ENCODE measurements around the gene OGDH. TPM values are rescaled to one million over a fixed set of nuclear protein-coding genes. Genes with fewer than 3 reads are reported as not detected.

The OGDH gene
- total and polyA plus RNA-seq, 4 donors, result 39.0 to 142 (median 59.9) TPM

DNA sequence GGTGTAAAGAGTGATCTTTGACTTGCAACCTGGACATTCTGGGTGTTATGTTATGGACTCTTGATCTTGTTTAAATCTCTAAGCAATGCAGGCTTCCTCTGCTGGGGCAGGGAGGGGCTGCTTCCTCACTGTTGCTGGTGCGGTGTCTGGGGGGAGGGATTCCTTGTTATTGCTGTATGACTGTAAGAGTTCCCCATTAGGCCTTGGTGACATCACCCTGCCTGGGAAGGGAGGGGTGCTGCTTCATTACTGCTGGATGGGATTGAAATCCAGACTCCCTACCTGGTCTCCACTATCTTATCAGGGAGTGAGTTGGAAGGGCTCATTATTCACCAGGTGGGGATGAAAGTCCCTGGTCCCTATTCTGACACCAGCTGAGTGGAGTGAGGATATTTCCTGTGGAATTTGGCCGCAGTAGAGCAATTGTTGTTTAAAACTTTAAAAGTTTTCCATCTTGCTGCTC is 8.8 kb downstream of the OGDH start:
- TF ChIP-seq, protein P1, sequence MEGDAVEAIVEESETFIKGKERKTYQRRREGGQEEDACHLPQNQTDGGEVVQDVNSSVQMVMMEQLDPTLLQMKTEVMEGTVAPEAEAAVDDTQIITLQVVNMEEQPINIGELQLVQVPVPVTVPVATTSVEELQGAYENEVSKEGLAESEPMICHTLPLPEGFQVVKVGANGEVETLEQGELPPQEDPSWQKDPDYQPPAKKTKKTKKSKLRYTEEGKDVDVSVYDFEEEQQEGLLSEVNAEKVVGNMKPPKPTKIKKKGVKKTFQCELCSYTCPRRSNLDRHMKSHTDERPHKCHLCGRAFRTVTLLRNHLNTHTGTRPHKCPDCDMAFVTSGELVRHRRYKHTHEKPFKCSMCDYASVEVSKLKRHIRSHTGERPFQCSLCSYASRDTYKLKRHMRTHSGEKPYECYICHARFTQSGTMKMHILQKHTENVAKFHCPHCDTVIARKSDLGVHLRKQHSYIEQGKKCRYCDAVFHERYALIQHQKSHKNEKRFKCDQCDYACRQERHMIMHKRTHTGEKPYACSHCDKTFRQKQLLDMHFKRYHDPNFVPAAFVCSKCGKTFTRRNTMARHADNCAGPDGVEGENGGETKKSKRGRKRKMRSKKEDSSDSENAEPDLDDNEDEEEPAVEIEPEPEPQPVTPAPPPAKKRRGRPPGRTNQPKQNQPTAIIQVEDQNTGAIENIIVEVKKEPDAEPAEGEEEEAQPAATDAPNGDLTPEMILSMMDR (IDR thresholded peaks at IDR 0.05; ENCODE audit: control extremely low read depth, extremely low read depth), result no peak
- H3K27ac ChIP-seq (ENCODE audit: low read depth in 1 of 2, low read length in 1 of 2), result peak overlapping the region; percentile 24 to 64
- no peak overlapping the region for H3K9ac ChIP-seq (ENCODE audit: insufficient read depth in 1 of 2, low read length in 2 of 2)
- ATAC-seq (ENCODE audit: insufficient read depth, low FRiP score) (no peak), DNase-seq (peak in 1 of 3 donors; percentile 40)
- H3K9me3 ChIP-seq (ENCODE audit: control insufficient read depth in 4 of 4, insufficient read depth in 3 of 4, low read length in 3 of 4), result no peaks in the 10 kb centered on the region
- 45% methylated on average over 2 of the region's 2 CpGs for WGBS, 2 donors
- no peaks in the 10 kb centered on the region for H3K27me3 ChIP-seq (ENCODE audit: control insufficient read depth in 3 of 3, insufficient read depth in 3 of 3, low read length in 2 of 3)
- peaks cover 0 to 7% (median under 1%) of the 10 kb centered on the region in 4 donors for H3K36me3 ChIP-seq (ENCODE audit: control insufficient read depth in 4 of 4, insufficient read depth in 4 of 4, low read length in 4 of 4)
- peaks cover 0 to 23% (median 0%) of the 10 kb centered on the region in 5 donors for H3K4me1 ChIP-seq (ENCODE audit: control insufficient read depth in 5 of 5, insufficient read depth in 5 of 5, low read length in 5 of 5)
- no peak overlapping the region for H3K4me3 ChIP-seq

DNA sequence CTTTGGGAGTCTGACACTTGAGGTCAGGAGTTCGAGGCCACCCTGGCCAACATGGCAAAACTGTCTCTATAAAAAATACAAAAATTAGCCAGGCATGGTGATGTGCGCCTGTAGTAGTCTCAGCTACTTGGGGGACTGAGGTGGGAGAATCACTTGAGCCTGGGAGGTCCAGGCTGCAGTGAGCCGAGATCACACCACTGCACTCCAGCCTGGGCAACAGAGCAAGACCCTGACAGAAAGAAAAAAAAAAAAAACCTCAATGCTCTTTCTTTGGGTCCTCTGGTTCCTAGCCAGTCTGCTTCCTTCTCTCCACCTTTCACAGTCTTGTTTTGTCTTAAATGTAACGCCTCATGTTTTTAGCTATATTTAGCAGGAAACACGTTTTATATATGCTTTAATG is 9.4 kb downstream of the OGDH start:
- TF ChIP-seq, protein P1 (IDR thresholded peaks at IDR 0.05; ENCODE audit: control extremely low read depth, extremely low read depth), result no peak
- ATAC-seq (ENCODE audit: insufficient read depth, low FRiP score), result no peak
- WGBS, 2 donors, result 92 to 94% methylated on average over 5 of the region's 5 CpGs
- Histone ChIP-seq H3K27me3 (ENCODE audit: control insufficient read depth in 3 of 3, insufficient read depth in 3 of 3, low read length in 2 of 3) (no peaks in the 10 kb centered on the region), H3K4me3 (no peak overlapping the region), H3K9ac (ENCODE audit: insufficient read depth in 1 of 2, low read length in 2 of 2) (no peak overlapping the region), H3K9me3 (ENCODE audit: control insufficient read depth in 4 of 4, insufficient read depth in 3 of 4, low read length in 3 of 4) (no peaks in the 10 kb centered on the region), H3K27ac (ENCODE audit: low read depth in 1 of 2, low read length in 1 of 2) (peak overlapping the region; percentile 22 to 24), H3K4me1 (ENCODE audit: control insufficient read depth in 5 of 5, insufficient read depth in 5 of 5, low read length in 5 of 5) (peaks cover 0 to 27% (median 0%) of the 10 kb centered on the region in 5 donors), H3K36me3 (ENCODE audit: control insufficient read depth in 4 of 4, insufficient read depth in 4 of 4, low read length in 4 of 4) (peaks cover 0 to 7% (median under 1%) of the 10 kb centered on the region in 4 donors)
- no peak for DNase-seq

DNA sequence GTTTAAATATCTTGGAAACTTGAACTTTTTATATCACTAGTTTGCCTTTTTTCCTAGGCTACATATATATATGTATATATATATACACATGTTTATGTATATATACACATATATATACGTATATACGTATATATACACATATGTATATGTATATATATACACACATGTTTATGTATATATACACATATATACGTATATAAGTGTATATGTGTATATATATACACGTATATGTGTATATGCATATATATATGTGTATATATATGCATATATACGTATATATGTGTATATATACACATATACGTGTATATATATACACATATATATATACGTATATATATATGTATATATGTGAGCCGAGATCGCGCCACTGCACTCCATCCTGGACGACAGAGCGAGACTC is 10.1 kb downstream of the OGDH start:
- no peak for ATAC-seq (ENCODE audit: insufficient read depth, low FRiP score)
- 95 to 97% methylated on average over 12 of the region's 12 CpGs for WGBS, 2 donors
- no peak overlapping the region for H3K9ac ChIP-seq (ENCODE audit: insufficient read depth in 1 of 2, low read length in 2 of 2)
- TF ChIP-seq, protein P1 (IDR thresholded peaks at IDR 0.05; ENCODE audit: control extremely low read depth, extremely low read depth), result no peak
- no peak overlapping the region for H3K27ac ChIP-seq (ENCODE audit: low read depth in 1 of 2, low read length in 1 of 2)
- peaks cover 0 to 27% (median 0%) of the 10 kb centered on the region in 5 donors for H3K4me1 ChIP-seq (ENCODE audit: control insufficient read depth in 5 of 5, insufficient read depth in 5 of 5, low read length in 5 of 5)
- H3K9me3 ChIP-seq (ENCODE audit: control insufficient read depth in 4 of 4, insufficient read depth in 3 of 4, low read length in 3 of 4), result no peaks in the 10 kb centered on the region
- peaks cover 0 to 7% (median under 1%) of the 10 kb centered on the region in 4 donors for H3K36me3 ChIP-seq (ENCODE audit: control insufficient read depth in 4 of 4, insufficient read depth in 4 of 4, low read length in 4 of 4)
- H3K27me3 ChIP-seq (ENCODE audit: control insufficient read depth in 3 of 3, insufficient read depth in 3 of 3, low read length in 2 of 3), result no peaks in the 10 kb centered on the region
- H3K4me3 ChIP-seq, result no peak overlapping the region
- DNase-seq, result no peak
